ENCODE results near the gene SPTLC3. TPM values are rescaled to one million over a fixed set of nuclear protein-coding genes. Genes with fewer than 3 reads are reported as not detected.

Gene SPTLC3
- total and polyA plus RNA-seq, 9 donors: 2.1 to 10.5 (median 8.8) TPM

DNA sequence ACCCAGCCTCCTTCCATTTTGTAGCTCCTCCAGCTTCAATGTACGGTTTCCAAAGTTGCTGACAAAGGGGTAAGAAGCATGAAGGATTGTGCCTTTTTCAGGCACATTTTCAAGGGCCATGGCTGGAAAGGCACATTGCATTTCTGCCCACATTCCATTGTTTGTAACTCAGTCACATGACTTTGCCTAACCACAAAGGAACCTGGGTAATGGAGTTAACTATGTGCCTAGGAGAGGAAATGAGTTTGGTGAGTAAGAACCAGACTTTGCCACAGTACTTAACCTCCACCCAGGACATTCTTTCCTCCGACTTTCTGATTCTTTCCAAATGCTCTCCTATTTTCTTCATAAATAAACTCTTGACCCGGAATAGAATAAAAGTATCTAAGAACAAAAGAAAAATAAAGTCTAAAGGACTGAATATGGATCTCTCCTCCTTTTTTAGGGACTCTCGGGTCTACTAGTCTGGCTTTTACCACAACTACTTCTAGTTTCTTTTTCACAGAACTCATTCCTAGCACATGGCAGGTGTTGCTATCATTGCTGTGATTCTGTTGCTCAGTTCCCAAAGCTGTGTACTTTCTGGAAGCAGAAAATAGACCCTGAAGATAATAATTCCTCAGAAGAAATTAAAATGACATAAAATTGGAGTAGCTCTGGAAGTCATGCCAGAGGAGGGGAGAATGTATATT is 130.8 kb downstream of the SPTLC3 start:
- H3K4me1 ChIP-seq (ENCODE audit: insufficient read depth): no peaks in the 10 kb centered on the region
- intact Hi-C loops (cut with DNase I): no loop called here
- TF ChIP-seq, protein P1, sequence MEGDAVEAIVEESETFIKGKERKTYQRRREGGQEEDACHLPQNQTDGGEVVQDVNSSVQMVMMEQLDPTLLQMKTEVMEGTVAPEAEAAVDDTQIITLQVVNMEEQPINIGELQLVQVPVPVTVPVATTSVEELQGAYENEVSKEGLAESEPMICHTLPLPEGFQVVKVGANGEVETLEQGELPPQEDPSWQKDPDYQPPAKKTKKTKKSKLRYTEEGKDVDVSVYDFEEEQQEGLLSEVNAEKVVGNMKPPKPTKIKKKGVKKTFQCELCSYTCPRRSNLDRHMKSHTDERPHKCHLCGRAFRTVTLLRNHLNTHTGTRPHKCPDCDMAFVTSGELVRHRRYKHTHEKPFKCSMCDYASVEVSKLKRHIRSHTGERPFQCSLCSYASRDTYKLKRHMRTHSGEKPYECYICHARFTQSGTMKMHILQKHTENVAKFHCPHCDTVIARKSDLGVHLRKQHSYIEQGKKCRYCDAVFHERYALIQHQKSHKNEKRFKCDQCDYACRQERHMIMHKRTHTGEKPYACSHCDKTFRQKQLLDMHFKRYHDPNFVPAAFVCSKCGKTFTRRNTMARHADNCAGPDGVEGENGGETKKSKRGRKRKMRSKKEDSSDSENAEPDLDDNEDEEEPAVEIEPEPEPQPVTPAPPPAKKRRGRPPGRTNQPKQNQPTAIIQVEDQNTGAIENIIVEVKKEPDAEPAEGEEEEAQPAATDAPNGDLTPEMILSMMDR (IDR thresholded peaks at IDR 0.05): no peak
- no peak for TF ChIP-seq POLR2A (IDR thresholded peaks at IDR 0.05)
- no peak for TF ChIP-seq EP300 (IDR thresholded peaks at IDR 0.05)
- no peaks in the 10 kb centered on the region for H3K27me3 ChIP-seq
- H3K27ac ChIP-seq: no peak overlapping the region
- H3K9me3 ChIP-seq: no peaks in the 10 kb centered on the region
- no peak overlapping the region for H3K4me3 ChIP-seq
- H3K36me3 ChIP-seq: no peaks in the 10 kb centered on the region
- 81 to 88% (median 86%) methylated on average over 4 of the region's 4 CpGs for WGBS, 3 donors
- DNase-seq: no peak

DNA sequence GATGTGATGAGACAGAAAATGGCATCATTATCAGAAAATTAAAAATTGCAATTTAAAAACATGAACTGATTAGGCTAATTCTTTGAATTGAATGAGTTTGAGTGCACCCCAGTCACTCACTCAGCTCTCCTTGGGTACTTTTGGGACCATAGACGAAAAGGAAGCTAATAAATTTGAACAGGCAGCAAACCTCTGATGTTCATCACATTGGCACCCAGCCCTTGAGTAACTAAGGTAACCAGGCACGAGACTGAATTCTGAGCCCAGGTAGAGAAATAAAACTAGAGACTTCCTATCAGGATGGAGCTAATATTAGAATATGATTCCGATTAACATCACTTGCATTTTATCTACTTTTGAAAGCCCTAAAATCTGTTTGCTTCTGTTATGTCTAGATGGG is 131.4 kb downstream of the SPTLC3 start:
- DNase-seq: no peak
- WGBS, 3 donors: 68 to 77% (median 72%) methylated on average over 3 of the region's 3 CpGs
- H3K4me1 ChIP-seq (ENCODE audit: insufficient read depth): no peaks in the 10 kb centered on the region
- H3K36me3 ChIP-seq: no peaks in the 10 kb centered on the region
- no peak overlapping the region for H3K4me3 ChIP-seq
- intact Hi-C loops (cut with DNase I): no loop called here
- H3K9me3 ChIP-seq: no peaks in the 10 kb centered on the region
- H3K27ac ChIP-seq: no peak overlapping the region
- TF ChIP-seq POLR2A (IDR thresholded peaks at IDR 0.05) (no peak), EP300 (IDR thresholded peaks at IDR 0.05) (no peak)
- TF ChIP-seq, protein P1 (IDR thresholded peaks at IDR 0.05): no peak
- no peaks in the 10 kb centered on the region for H3K27me3 ChIP-seq

DNA sequence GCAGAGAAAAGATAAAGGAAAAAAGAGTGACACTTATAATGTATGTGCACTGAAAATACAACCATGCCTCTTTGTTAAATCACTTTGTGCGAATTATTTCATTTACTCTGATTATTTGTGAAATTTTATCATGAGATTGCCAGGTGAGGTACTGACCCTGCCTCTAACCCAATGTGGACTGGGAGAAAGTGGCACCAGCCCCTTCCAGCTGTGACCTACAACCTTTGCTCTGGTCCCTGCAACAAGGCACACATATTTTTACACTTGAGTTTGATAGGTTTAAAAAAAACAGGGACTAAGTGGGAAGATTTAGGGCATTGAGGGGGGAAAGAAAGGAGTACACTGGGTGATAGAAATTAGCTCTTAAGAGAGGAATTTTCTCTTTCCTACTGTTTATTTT is 132.0 kb downstream of the SPTLC3 start:
- no peak overlapping the region for H3K27ac ChIP-seq
- H3K36me3 ChIP-seq: no peaks in the 10 kb centered on the region
- intact Hi-C loops (cut with DNase I): no loop called here
- H3K9me3 ChIP-seq: no peaks in the 10 kb centered on the region
- no peaks in the 10 kb centered on the region for H3K27me3 ChIP-seq
- TF ChIP-seq, protein P1 (IDR thresholded peaks at IDR 0.05): no peak
- no peak for TF ChIP-seq EP300 (IDR thresholded peaks at IDR 0.05)
- DNase-seq: no peak
- 93 to 96% (median 94%) methylated on average over 1 of the region's 1 CpG for WGBS, 3 donors
- no peak overlapping the region for H3K4me3 ChIP-seq
- H3K4me1 ChIP-seq (ENCODE audit: insufficient read depth): no peaks in the 10 kb centered on the region

DNA sequence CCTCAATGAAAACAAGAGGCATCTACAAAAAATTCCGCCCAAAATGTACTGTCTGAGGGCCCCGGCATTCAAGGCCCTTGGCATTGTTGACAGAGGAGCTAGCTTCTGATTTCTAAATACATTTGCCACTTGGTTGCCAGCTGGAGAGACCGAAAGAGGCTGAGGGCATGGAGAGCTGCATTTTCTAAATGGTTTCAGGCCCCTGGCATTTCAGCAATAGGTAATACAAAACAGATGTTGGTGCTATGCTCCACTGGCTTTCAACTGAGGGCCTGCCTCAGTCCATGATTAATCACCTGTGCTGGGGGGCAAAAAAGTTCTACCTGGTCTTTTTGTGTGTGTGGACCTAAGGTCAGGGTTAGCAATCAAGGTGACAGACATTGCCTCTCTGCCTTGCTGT is 132.8 kb downstream of the SPTLC3 start:
- Histone ChIP-seq H3K4me1 (ENCODE audit: insufficient read depth) (no peaks in the 10 kb centered on the region), H3K36me3 (no peaks in the 10 kb centered on the region), H3K27ac (no peak overlapping the region), H3K4me3 (no peak overlapping the region), H3K27me3 (no peaks in the 10 kb centered on the region), H3K9me3 (no peaks in the 10 kb centered on the region)
- TF ChIP-seq EP300 (IDR thresholded peaks at IDR 0.05) (no peak), POLR2A (IDR thresholded peaks at IDR 0.05) (no peak)
- TF ChIP-seq, protein P1 (IDR thresholded peaks at IDR 0.05): no peak
- 73 to 81% (median 79%) methylated on average over 3 of the region's 3 CpGs for WGBS, 3 donors
- intact Hi-C loops (cut with DNase I): no loop called here
- no peak for DNase-seq
